Mesenchymal stem cell (in vitro differentiated cells and primary cell): ENCODE results near the gene GDPD2. TPM values are rescaled to one million over a fixed set of nuclear protein-coding genes. Genes with fewer than 3 reads are reported as not detected.

Experiments
- DNase-seq: peaks from one replicate; pipeline ENCODE4 v3.0.0-alpha.2; 2013
- H2AFZ ChIP-seq: one replicate; pipeline ENCODE4 v1.6.1; 2013; ENCODE audit warnings: low read depth, mild to moderate bottlenecking, control low read depth, inconsistent platforms, low read length, moderate library complexity
- H2AK5ac ChIP-seq: 2 replicates; pipeline ENCODE4 v1.6.1; 2013; ENCODE audit warnings: low read length, moderate library complexity, mild to moderate bottlenecking, inconsistent platforms; ENCODE audit not compliant: severe bottlenecking
- H2BK120ac ChIP-seq: one replicate; pipeline ENCODE4 v1.6.1; 2013; ENCODE audit warnings: low read depth, mild to moderate bottlenecking, inconsistent platforms, low read length, moderate library complexity
- H2BK12ac ChIP-seq, 2 experiments: one replicate each; pipeline ENCODE4 v1.6.1; 2013; ENCODE audit warnings: inconsistent platforms in 2 of 2, low read length in 2 of 2, mild to moderate bottlenecking in 2 of 2, moderate library complexity in 2 of 2, control low read depth in 1 of 2
- H2BK15ac ChIP-seq: one replicate; pipeline ENCODE4 v1.6.1; 2013; ENCODE audit warnings: mild to moderate bottlenecking, low read depth, inconsistent platforms; ENCODE audit not compliant: poor library complexity, severe bottlenecking
- H2BK5ac ChIP-seq: 2 replicates; pipeline ENCODE4 v1.6.1; 2013; ENCODE audit warnings: low read depth, mild to moderate bottlenecking, low read length, control low read depth, inconsistent platforms; ENCODE audit not compliant: poor library complexity, severe bottlenecking
- H3K14ac ChIP-seq, 2 experiments: one replicate each; pipeline ENCODE4 v1.6.1; 2013; ENCODE audit warnings: inconsistent platforms in 2 of 2, low read length in 2 of 2, control low read depth in 1 of 2, mild to moderate bottlenecking in 1 of 2, moderate library complexity in 1 of 2
- H3K18ac ChIP-seq, 2 experiments: one replicate each; pipeline ENCODE4 v1.6.1; 2013; ENCODE audit warnings: inconsistent platforms in 2 of 2, low read length in 2 of 2, control low read depth in 1 of 2, low read depth in 1 of 2, mild to moderate bottlenecking in 1 of 2
- H3K23ac ChIP-seq, 2 experiments: one replicate each; pipeline ENCODE4 v1.6.1; 2013; ENCODE audit warnings: inconsistent platforms in 2 of 2, low read length in 2 of 2, mild to moderate bottlenecking in 2 of 2, moderate library complexity in 2 of 2, control low read depth in 1 of 2
- H3K27ac ChIP-seq: 2 replicates; pipeline ENCODE4 v1.5.1; 2013; ENCODE audit warnings: mild to moderate bottlenecking, moderate library complexity, low read length, control low read depth, inconsistent platforms; ENCODE audit not compliant: poor library complexity, severe bottlenecking
- H3K27me3 ChIP-seq, 2 experiments: 2 replicates each; pipeline versions ENCODE4 v1.6.1 to v1.7.0; 2013; ENCODE audit warnings: low read length in 2 of 2, mild to moderate bottlenecking in 2 of 2, moderate library complexity in 2 of 2, control low read depth in 1 of 2, inconsistent platforms in 1 of 2; ENCODE audit not compliant: control insufficient read depth in 1 of 2, insufficient read depth in 1 of 2
- H3K36me3 ChIP-seq, 2 experiments: 2 replicates each; pipeline versions ENCODE4 v1.6.1 to v1.7.0; 2013; ENCODE audit warnings: low read length in 2 of 2, control low read depth in 1 of 2, inconsistent platforms in 1 of 2, low read depth in 1 of 2, mild to moderate bottlenecking in 1 of 2; ENCODE audit not compliant: insufficient read depth in 2 of 2, control insufficient read depth in 1 of 2
- H3K4ac ChIP-seq, 2 experiments: one replicate each; pipeline ENCODE4 v1.6.1; 2013; ENCODE audit warnings: inconsistent platforms in 2 of 2, low read length in 2 of 2, mild to moderate bottlenecking in 2 of 2, moderate library complexity in 2 of 2, control low read depth in 1 of 2, low read depth in 1 of 2
- H3K4me1 ChIP-seq: 2 replicates; pipeline ENCODE4 v1.6.1; 2013; ENCODE audit warnings: low read depth, low read length, control low read depth; ENCODE audit not compliant: control insufficient read depth, insufficient read depth
- H3K4me2 ChIP-seq: 2 replicates; pipeline ENCODE4 v1.6.1; 2013; ENCODE audit warnings: low read length, mild to moderate bottlenecking, inconsistent platforms; ENCODE audit not compliant: poor library complexity, severe bottlenecking
- H3K4me3 ChIP-seq, 2 experiments: 2 replicates each; pipeline versions ENCODE4 v1.5.1 to v1.7.0; 2013; ENCODE audit warnings: low read length in 2 of 2, mild to moderate bottlenecking in 2 of 2, control low read depth in 1 of 2, low read depth in 1 of 2; ENCODE audit not compliant: insufficient read depth in 1 of 2
- H3K79me1 ChIP-seq: replicated peaks from 2 replicates; pipeline ENCODE4 v1.6.1; 2013; ENCODE audit warnings: mild to moderate bottlenecking, control low read depth, low read length, inconsistent platforms; ENCODE audit not compliant: poor library complexity, severe bottlenecking
- H3K9ac ChIP-seq: 2 replicates; pipeline ENCODE4 v1.7.0; 2013; ENCODE audit warnings: mild to moderate bottlenecking, low read length, moderate library complexity
- H3K9me3 ChIP-seq: 2 replicates; pipeline ENCODE4 v1.7.0; 2013; ENCODE audit warnings: mild to moderate bottlenecking, low read length; ENCODE audit not compliant: control insufficient read depth
- H4K8ac ChIP-seq: one replicate; pipeline ENCODE4 v1.6.1; 2013; ENCODE audit warnings: inconsistent platforms, mild to moderate bottlenecking, low read length, moderate library complexity
- H4K91ac ChIP-seq: one replicate; pipeline ENCODE4 v1.6.1; 2013; ENCODE audit warnings: mild to moderate bottlenecking, low read length, inconsistent platforms
- WGBS: methylation state at CpG from one replicate; pipeline ENCODE4 v1.1.7; 2013; ENCODE audit warnings: mixed read lengths; 5-methylcytosine and 5-hydroxymethylcytosine counted together
- small RNA-seq: library from polyadenylated mRNA; stranded (forward); fragments of <200 nt; extraction: miRNeasy Mini kit (QIAGEN cat#:217004); gene quantifications from one replicate; pipeline ENCODE3, GENCODE V24; 2013; ENCODE audit warnings: low read depth

GDPD2 gene

DNA sequence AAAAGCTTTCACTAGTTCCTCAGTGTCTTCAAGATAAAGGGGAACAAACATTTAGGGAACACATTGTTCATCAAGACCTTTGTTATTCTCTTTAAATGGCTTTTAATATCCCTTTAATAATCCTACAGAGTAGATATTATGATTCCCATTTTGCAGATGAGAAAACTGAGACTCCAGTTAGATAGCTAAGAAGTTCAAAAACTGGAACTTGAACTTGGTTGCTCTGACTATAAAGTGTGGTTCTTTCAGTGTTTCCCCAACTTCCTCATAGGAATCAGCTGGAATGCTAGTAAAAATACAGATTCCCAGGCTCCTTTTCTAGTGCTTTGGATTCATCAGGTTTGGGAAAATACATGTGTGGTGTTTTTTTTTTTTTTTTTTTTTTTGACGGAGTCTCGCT is 59.2 kb downstream of the GDPD2 start:
- no peak overlapping the region for H2BK120ac ChIP-seq
- DNase-seq: no peak
- H3K4ac ChIP-seq: no peak overlapping the region
- peaks cover 0 to 2% of the 10 kb centered on the region in 2 experiments for H3K36me3 ChIP-seq
- no peak overlapping the region for H3K9ac ChIP-seq
- H3K4me2 ChIP-seq: no peak overlapping the region
- WGBS: 60% methylated on average over 1 of the region's 2 CpGs
- H2BK12ac ChIP-seq: no peak overlapping the region
- H4K91ac ChIP-seq: no peak overlapping the region
- no peak overlapping the region for H3K18ac ChIP-seq
- no peak overlapping the region for H3K27ac ChIP-seq
- no peak overlapping the region for H4K8ac ChIP-seq
- H2AK5ac ChIP-seq: no peak overlapping the region
- H2BK15ac ChIP-seq: no peak overlapping the region
- no peak overlapping the region for H3K14ac ChIP-seq
- peaks cover 4% of the 10 kb centered on the region for H3K79me1 ChIP-seq
- no peak overlapping the region for H3K23ac ChIP-seq
- no peak overlapping the region for H2AFZ ChIP-seq
- H2BK5ac ChIP-seq: no peak overlapping the region
- H3K27me3 ChIP-seq: peaks cover 0 to 56% of the 10 kb centered on the region in 2 experiments
- H3K4me1 ChIP-seq: peaks cover 11% of the 10 kb centered on the region
- H3K9me3 ChIP-seq: no peaks in the 10 kb centered on the region
- H3K4me3 ChIP-seq: no peak overlapping the region

Small RNA genes within 50 kb of the gene (small RNA-seq; reads per million reads assigned to genes)
- gene RNU4-81P (not detected), gene RNY4P23 (28.5 reads per million, percentile 88 among the genes with 10 or more reads in this experiment)
